Stimulated activated CD4-positive, alpha-beta T cell treated with anti-CD3 and anti-CD28 coated beads, TNF-alpha, amount 100 ng/mL, for 24 hours (primary cell): Measurements from ENCODE around the gene VOPP1.

Experiments used
- DNase-seq, 3 experiments: peaks; one replicate each; pipeline ENCODE4 v3.0.0-alpha.2; 2020; ENCODE audit warnings: low read depth in 3 of 3

VOPP1 gene

GRCh38 chr7:55533050-55533728, 39.1 kb downstream of the VOPP1 start:
- peak; percentile 49 to 60 (median 55) for DNase-seq

DNA sequence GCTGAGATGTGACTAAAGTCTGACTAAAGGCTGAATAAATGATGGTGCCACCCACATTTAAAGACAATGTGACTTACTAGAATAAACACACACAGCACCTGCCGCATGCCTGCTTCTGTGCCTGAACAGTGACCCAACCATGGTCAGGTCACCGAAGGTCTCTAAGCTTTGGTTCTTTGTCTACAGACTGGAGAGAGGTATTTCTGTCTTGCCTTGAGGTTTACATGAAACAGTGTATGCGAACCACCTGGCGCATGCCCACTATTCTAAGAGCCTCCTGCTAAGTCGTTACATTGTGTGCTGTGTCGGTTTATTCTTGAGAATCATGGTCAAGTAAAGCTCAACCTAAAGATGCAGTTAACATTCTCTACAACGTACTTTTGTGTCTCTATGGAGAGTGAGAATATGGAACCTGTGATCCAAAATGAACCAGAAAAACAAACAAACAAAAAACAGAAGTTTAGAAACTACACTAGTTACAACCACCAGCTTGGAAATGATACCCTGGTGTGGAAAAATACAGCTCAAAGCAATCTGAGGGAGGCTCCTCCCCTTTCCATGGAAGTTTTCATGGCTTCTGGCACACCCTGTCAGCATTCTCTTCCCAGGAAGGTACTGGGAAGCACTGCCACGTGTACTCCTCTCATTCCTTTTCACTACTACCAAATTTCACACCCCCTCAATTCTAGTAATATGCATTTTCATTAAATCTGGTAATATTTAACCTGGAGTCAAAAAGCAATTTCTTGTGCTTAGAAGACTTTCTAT, 40.0 kb downstream of the VOPP1 start:
- DNase-seq = peak in 1 of 3 experiments; percentile 19

- DNase-seq = no peak
Measured at GRCh38 chr7:55531536-55531935, 40.8 kb downstream of the VOPP1 start.

- DNase-seq = no peak
Measured at GRCh38 chr7:55527307-55527706, 45.0 kb downstream of the VOPP1 start.

DNA sequence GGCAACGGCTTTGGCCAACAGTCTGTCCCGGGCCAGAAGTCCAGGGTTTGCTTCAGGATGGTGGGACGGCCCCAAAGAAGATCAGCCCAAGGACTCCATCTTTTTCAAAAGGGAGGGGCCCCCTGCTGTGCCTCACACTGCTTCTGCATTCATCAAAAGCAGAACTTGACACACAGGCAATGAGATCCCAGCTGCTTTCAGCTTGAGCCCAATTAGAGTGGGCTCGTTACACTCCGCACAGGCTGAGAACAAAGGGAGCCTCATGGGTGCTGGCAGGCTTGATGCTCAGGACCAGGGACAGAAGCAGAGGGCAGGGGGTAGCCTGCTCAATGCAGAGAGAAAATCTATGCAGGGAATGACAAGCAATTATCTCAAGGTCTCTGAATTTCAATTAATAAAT, 45.5 kb downstream of the VOPP1 start:
- no peak for DNase-seq

- DNase-seq = no peak
Measured at GRCh38 chr7:55526329-55526728, 46.0 kb downstream of the VOPP1 start.

GRCh38 chr7:55524558-55525310, 47.6 kb downstream of the VOPP1 start:
- no peak for DNase-seq

DNA sequence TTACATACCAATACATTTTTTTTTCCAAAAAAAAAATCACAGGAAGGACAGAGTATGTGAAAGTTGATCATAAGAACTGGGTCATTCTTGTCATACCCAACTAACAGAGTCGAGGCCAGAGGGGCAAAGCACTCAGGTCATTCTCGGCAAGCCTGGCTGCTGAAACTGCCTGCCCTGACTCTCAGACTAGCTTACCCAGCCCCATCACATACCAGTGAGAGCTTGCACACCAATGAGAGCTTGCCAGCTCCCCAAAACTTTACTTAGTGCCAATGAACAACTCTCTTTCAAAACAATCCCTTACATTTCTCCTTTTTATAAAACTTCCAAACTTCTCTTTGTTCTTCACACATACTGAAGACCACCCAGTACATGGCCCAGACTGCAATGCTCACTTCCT, 48.9 kb downstream of the VOPP1 start:
- DNase-seq = no peak

DNA sequence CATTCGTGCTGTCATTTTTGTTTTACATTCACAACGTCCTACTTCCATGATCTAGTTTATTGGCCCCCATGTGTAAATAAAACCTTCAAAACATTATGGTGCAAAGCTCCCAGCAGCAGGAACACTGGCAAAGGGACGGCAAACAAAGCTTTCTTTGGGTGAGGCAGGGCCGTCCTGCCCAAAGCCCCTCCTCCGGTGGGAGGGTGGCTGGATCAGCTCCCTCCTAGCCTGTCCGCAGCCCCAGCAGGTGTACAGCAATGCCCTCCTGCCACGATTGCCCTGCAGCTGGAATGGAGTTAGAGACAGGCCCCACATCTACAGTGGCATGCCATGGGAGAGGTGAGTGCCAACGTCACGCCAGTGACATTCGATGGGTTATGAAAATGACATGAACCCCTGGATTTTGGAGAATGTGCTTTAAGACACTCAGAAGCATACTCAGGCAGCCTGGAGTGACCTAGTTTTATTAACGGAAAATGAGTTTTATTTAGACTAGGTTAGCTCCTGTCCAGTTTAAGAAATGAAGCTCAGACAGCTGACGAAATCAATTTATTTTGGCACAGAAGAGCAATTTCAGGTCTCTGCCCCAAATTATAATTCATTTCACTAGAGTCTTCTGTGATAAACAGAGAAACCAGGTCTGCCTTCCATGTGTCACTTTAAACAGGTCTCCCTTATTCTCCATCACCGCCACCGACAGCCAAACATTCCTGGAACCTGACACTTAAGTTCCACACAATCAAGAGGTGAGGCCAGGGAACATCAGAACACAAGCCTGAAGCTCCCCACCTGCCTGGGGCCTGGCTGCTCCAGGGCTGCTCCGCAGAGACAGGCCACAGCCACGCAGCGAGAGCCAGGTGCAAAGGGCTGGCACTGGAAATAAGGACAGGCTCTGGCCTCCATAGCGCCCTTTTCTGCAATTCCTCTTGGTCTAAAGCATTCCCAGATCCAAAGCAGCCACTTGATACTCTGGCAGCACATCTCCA, 50.1 kb downstream of the VOPP1 start:
- no peak for DNase-seq

DNA sequence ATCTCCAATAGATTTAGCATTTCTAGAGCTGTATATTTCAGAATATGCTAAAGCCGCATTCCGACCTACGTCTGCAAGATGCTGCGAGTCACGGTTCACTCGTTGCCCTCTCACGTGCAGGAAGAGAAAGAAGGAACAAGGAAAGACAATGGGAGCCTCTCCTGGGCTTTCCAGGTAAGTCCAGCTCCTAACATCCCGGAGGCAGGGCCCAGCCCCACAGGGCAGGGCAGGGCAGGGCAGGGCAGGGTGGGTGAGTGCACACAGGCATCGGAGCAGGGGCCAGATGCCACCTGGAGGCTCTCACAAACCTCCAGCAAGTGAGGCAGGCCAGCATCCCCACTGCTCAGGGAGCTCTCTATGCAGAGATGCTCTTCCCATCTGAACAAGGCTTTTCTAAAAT, 50.8 kb downstream of the VOPP1 start:
- DNase-seq = no peak

- DNase-seq = no peak
Measured at GRCh38 chr7:55520426-55521140, 51.7 kb downstream of the VOPP1 start.

DNA sequence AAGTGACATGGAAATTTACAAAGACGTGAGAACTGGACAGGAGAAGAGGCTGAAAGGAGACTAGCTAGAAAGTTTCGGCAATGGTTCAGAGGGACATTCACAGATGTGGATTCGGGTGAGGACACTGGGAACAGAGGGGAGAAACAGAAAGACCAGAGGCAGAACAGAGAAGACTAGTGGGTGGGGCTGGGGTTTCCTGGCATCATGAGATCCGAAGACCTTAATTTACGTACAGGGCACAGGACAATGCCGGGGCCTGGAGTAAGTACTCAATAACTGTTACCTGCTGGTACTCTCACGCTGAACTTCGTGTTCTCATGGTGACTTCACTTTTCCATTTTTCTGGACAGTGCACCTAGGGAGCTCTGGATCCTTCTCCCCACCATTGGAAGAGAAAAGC, 53.5 kb downstream of the VOPP1 start:
- DNase-seq = no peak

- DNase-seq = no peak
Measured at GRCh38 chr7:55517936-55518689, 54.2 kb downstream of the VOPP1 start.

- peak in 2 of 3 experiments; percentile 37 to 64 for DNase-seq
Measured at GRCh38 chr7:55517191-55517633, 55.1 kb downstream of the VOPP1 start.

- no peak for DNase-seq
Measured at GRCh38 chr7:55516409-55516808, 55.9 kb downstream of the VOPP1 start.

DNA sequence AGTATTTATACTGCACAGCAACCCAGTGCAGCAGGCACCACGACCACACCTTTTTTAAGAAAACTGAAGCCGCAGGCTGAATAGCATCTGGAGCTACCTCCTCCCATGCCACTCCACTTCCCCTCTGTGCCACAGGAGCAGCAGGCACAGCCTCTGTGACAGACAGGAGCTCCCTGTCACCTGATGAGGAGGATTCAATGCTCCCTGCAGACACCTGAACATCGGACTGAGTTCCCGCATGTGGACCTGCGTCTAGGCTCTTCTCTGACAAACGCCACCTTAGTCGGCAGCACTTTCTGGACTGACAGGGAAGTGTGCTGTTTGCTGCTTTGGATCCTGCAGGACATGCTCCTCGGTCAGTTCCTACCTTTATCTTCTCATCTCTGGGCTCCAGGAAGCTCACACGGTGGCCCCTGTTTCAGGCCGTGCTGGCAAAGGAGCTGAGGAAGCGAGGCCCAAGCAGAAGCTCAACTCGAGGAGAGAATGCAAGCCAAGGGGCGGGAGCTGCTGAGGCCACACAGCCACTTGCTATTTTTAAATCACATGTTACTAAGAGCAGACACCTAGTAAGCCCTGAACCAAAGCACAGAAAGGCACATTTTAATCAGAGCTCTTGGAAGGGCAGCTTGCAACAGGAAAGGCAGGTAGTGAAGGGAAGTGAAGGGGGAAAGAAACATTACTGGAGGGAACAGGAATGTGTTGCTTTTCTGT, 56.6 kb downstream of the VOPP1 start:
- no peak for DNase-seq

DNA sequence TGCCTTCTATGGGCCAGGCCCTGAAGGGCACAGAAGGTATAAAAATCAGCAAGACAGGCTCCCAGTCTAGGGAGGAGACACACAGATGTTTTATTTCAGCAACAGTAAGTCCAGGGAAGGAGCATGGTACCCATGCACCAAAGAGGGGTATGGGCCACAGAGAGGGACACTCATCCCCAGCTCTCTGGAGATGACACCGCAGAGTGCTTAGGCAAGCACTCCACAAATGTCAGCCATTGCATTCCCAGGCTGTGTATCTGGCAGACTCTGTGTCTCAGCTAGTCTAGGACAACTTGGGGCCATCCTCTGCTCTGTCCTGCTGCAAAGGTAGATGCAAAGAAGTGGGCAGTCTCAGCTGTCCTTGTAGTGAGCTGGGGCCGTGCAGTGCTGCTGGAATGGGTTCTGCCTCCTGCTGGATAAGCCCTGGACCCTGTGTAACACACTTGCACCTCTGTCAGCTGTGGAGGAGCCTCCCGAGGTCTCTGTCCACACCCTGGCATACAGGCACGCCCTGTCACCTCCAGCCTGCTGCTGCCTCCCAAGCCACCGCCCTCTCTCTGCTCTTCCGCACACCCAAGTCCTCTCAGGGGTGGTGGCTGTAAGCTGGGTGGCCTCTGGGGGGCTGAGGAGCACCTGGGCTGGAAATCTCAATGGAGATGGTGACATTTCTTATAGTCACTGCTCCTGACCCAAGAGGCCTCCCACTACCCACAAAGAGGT, 57.6 kb downstream of the VOPP1 start:
- DNase-seq = no peak

- no peak for DNase-seq
Measured at GRCh38 chr7:55513868-55514267, 58.4 kb downstream of the VOPP1 start.
